ENCODE results near the gene SUMF2. TPM values are rescaled to one million over a fixed set of nuclear protein-coding genes. Genes with fewer than 3 reads are reported as not detected.

Gene SUMF2
- total and polyA plus RNA-seq, 2 of the 13 experiments (the other 11 are each of a cell fraction or from before 2014, with no cell fraction given): 48.9 to 54.4 TPM

DNA sequence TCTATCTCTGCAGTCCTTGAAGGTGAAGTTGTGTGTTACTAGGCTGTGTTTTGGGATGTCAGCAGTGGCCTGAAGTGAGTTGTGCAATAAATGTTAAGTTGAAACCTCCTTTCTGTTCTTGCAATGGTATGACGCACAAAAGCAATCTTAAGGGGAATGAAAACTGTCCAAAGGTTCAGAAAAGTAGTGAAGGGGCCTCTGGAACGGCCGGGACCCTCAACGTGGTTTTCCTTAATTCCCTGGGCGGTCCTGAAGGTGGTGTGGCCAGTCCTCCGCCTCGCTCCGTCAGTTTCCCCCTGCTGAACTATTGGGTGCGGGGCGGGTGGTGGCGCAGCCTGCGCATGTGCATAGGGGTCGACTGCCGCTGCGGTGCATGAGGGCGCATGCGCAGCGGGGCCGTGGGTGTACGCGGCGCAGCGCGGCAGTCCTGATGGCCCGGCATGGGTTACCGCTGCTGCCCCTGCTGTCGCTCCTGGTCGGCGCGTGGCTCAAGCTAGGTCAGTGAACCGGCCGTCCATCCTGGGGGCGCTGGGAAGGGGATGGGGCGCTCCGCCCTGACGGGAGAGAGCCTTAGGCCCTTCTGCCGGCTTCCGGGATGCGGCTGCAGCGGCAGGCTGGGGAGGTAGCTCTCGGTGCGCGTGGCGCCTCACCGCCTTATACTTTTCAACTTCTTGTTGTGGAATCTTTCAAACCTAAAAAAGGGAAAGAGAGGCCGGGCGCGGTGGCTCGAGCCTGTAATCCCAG is at the start of gene SUMF2 (continued):
- 0 out of 2 replicates have a peak, but pooled peaks have one; percentile 59 for TF ChIP-seq PRDM15 (CRISPR knock-in tag; IDR thresholded peaks at IDR 0.05)
- TF ChIP-seq, protein P1, sequence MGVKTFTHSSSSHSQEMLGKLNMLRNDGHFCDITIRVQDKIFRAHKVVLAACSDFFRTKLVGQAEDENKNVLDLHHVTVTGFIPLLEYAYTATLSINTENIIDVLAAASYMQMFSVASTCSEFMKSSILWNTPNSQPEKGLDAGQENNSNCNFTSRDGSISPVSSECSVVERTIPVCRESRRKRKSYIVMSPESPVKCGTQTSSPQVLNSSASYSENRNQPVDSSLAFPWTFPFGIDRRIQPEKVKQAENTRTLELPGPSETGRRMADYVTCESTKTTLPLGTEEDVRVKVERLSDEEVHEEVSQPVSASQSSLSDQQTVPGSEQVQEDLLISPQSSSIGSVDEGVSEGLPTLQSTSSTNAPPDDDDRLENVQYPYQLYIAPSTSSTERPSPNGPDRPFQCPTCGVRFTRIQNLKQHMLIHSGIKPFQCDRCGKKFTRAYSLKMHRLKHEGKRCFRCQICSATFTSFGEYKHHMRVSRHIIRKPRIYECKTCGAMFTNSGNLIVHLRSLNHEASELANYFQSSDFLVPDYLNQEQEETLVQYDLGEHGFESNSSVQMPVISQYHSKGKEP (CRISPR knock-in tag; IDR thresholded peaks at IDR 0.05): no peak
- no peak for TF ChIP-seq NFIC (IDR thresholded peaks at IDR 0.05; ENCODE audit: low read length)
- no peak for TF ChIP-seq NCOR1 (IDR thresholded peaks at IDR 0.05; ENCODE audit: borderline replicate concordance, low read length)
- TF ChIP-seq ZNF263 (CRISPR knock-in tag; IDR thresholded peaks at IDR 0.05): peak; percentile 70
- TF ChIP-seq ZNF530 (CRISPR knock-in tag; IDR thresholded peaks at IDR 0.05; ENCODE audit: low read depth): no peak
- TF ChIP-seq ATM (IDR thresholded peaks at IDR 0.05; ENCODE audit: borderline replicate concordance): no peak
- TF ChIP-seq ERF (CRISPR knock-in tag; IDR thresholded peaks at IDR 0.05): no peak
- TF ChIP-seq SRSF9 (IDR thresholded peaks at IDR 0.05; ENCODE audit: borderline replicate concordance, insufficient read depth, low read depth, low read length, poor library complexity, severe bottlenecking): no peak
- peak; percentile 97 for TF ChIP-seq ZBTB38 (CRISPR knock-in tag; IDR thresholded peaks at IDR 0.05)
- TF ChIP-seq TMF1 (CRISPR knock-in tag; IDR thresholded peaks at IDR 0.05; ENCODE audit: low read depth): peak; percentile 89
- TF ChIP-seq TAF1 (CRISPR knock-in tag; IDR thresholded peaks at IDR 0.05): peak; percentile 85; the same call in 1 of the 2 replicates
- 0 out of 2 replicates have a peak, but pooled peaks have one; percentile 51 for TF ChIP-seq PAWR (CRISPR knock-in tag; IDR thresholded peaks at IDR 0.05; ENCODE audit: borderline replicate concordance)
- no peak for TF ChIP-seq JUNB (CRISPR knock-in tag; IDR thresholded peaks at IDR 0.05; ENCODE audit: borderline replicate concordance)
- TF ChIP-seq ZNF331 (CRISPR knock-in tag; IDR thresholded peaks at IDR 0.05): peak; percentile 63
- TF ChIP-seq BATF2 (CRISPR knock-in tag; IDR thresholded peaks at IDR 0.05): no peak
- TF ChIP-seq CCDC6 (CRISPR knock-in tag; IDR thresholded peaks at IDR 0.05): peak; percentile 88
- TF ChIP-seq AGO2 (optimal IDR thresholded peaks at IDR 0.05; ENCODE audit: low read depth, low read length): peak; percentile 100
- TF ChIP-seq MXI1 (IDR thresholded peaks at IDR 0.05; ENCODE audit: borderline replicate concordance, low read depth, low read length): peak; percentile 86; the same call in 2 of the 3 replicates
- no peak for TF ChIP-seq CC2D1A (CRISPR knock-in tag; IDR thresholded peaks at IDR 0.05)
- peak; percentile 52 for TF ChIP-seq REL (CRISPR knock-in tag; conservative IDR thresholded peaks at IDR 0.05)
- no peak for TF ChIP-seq ZNF224 (CRISPR knock-in tag; IDR thresholded peaks at IDR 0.05)
- no peak for TF ChIP-seq ZBTB8A (CRISPR knock-in tag; IDR thresholded peaks at IDR 0.05; ENCODE audit: borderline replicate concordance, low read depth)

Measured in HepG2 (cell line).